Measurements from ENCODE around the gene GPS1. TPM values are rescaled to one million over a fixed set of nuclear protein-coding genes. Genes with fewer than 3 reads are reported as not detected.

GPS1 gene
- total and polyA plus RNA-seq, 4 experiments from 2014 or later = 85.1 to 148 (median 114) TPM

DNA sequence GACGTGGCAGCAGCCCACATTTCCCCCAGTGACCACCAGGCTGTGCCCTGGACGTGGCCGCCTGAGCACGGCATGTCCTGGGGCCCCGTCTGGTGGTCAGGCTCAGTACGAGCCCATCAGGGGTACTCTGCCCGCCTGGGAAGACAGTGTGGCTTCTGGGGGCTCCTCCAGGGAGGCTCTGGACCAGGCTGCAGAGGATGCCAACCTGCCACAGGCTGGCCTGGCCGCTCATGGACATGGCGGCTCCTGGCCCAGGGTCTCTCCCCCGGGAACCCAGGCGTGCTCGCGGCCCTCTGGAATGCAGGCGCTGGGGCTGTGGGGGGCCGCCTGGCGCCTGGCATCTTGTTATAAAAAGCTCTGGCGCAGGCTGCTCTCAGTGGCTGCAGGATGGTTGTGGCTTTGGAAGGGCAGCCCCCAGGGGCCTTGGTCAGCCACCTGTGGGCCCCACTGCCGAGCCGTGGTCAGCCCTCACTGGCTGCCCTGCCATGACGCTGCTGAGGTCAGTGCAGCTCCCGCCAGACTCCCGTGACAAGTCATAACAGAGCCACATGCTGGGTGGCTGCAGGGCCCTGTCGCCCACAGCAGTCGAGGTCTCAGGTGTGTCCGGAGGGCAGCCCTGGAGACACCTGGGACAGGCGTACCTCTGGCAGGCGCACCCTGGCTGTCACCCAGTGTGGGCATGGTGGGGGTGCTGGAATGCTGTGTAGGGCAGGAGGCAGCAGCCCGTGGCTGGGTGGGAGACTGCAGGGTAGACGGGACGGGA lies 44.0 kb upstream of the GPS1 start:
- Histone ChIP-seq H3K27me3 (ENCODE audit: insufficient read depth, low read length) (no peaks in the 10 kb centered on the region), H3K4me1 (ENCODE audit: insufficient read depth, low read length) (no peaks in the 10 kb centered on the region), H3K27ac (ENCODE audit: low read depth, low read length) (no peak overlapping the region), H3K36me3 (ENCODE audit: insufficient read depth, low read length) (no peaks in the 10 kb centered on the region), H3K9me3 (ENCODE audit: control insufficient read depth in 1 of 2, low read length in 2 of 2) (no peaks in the 10 kb centered on the region), H3K4me3 (ENCODE audit: low read length in 2 of 2) (no peak overlapping the region)
- Mint-ChIP-seq H3K27ac (peak overlapping the region in 1 of 7 donors; percentile 10), H3K36me3 (no peaks in the 10 kb centered on the region), H3K27me3 (no peaks in the 10 kb centered on the region), H3K9me3 (no peaks in the 10 kb centered on the region), H3K4me3 (no peak overlapping the region), H3K4me1 (peaks cover 0 to 1% (median 0%) of the 10 kb centered on the region in 4 donors)
- intact Hi-C loops (cut with micrococcal nuclease) = no loop called here
- CTCF ChIA-PET (ENCODE audit: partially characterized antibody) = no interaction called here
- POLR2A ChIA-PET (ENCODE audit: partially characterized antibody) = no interaction called here
- DNase-seq = no peak

DNA sequence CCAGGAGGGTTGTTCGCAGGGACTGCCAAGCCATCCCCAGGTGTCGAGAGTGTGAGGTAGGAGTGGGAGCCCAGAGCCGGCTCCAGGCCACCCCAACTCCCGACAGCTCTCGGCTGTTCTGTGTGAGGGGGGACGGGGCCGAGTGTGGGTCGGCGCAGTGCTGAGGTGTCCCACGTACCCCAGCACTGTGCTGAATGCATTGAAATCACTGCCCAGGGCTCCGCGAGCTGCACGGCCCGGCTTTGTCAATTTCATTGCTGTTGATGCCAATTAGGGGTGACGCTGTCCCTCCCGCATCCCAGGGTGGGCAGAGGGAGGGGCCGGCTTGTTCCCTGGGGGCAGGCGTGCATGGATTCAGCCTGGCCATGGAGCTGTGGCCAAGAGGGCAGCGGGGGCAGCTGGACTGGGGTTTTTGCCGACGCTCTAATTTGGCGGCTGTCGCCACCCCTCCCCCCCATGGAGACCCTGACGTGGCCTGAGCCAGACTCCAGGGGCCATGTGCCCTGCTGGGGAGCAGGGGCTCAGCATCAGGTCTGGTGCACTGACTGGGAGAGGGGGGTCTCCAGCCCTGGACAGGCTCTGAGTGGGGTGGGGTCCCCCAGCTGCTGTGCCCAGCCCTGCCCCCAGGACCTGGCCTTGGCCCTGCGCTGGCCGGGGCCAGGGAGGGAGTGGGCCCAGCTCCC lies 43.3 kb upstream of the GPS1 start:
- no peak for DNase-seq
- Histone ChIP-seq H3K4me1 (ENCODE audit: insufficient read depth, low read length) (no peaks in the 10 kb centered on the region), H3K9me3 (ENCODE audit: control insufficient read depth in 1 of 2, low read length in 2 of 2) (no peaks in the 10 kb centered on the region), H3K36me3 (ENCODE audit: insufficient read depth, low read length) (no peaks in the 10 kb centered on the region), H3K27ac (ENCODE audit: low read depth, low read length) (no peak overlapping the region), H3K4me3 (ENCODE audit: low read length in 2 of 2) (no peak overlapping the region), H3K27me3 (ENCODE audit: insufficient read depth, low read length) (no peaks in the 10 kb centered on the region)
- H3K36me3 Mint-ChIP-seq = no peaks in the 10 kb centered on the region
- POLR2A ChIA-PET (ENCODE audit: partially characterized antibody) = no interaction called here
- CTCF ChIA-PET (ENCODE audit: partially characterized antibody) = no interaction called here
- H3K4me1 Mint-ChIP-seq = peaks cover 0 to 1% (median 0%) of the 10 kb centered on the region in 4 donors
- no peak overlapping the region for H3K4me3 Mint-ChIP-seq
- no peak overlapping the region for H3K27ac Mint-ChIP-seq
- intact Hi-C loops (cut with micrococcal nuclease) = no loop called here
- H3K9me3 Mint-ChIP-seq = no peaks in the 10 kb centered on the region
- H3K27me3 Mint-ChIP-seq = no peaks in the 10 kb centered on the region

DNA sequence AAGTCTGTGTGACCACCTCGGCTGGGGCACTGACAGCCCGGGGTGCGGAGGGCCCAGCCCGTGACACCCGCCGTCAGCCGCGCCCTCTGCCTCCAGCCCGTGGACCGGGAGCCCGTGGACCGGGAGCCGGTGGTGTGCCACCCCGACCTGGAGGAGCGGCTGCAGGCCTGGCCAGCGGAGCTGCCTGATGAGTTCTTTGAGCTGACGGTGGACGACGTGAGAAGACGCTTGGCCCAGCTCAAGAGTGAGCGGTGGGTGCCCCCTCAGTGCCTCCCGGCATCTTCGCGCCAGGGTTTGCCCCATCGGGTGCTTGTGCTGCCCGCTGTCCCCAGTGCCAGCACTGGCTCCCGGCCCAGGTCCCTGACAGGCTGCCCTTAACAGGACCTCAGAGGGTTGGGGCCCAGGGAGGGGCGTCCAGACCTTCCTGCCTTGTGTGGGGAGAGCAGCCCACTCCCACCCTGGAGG lies 42.7 kb upstream of the GPS1 start:
- H3K4me3 ChIP-seq (ENCODE audit: low read length in 2 of 2) = no peak overlapping the region
- DNase-seq = no peak
- CTCF ChIA-PET (ENCODE audit: partially characterized antibody) = interaction anchor here (1.0 kb wide), 1 partner anchor 10 kb away, joined by 3 read pairs; no protein-coding TSS in a partner anchor

DNA sequence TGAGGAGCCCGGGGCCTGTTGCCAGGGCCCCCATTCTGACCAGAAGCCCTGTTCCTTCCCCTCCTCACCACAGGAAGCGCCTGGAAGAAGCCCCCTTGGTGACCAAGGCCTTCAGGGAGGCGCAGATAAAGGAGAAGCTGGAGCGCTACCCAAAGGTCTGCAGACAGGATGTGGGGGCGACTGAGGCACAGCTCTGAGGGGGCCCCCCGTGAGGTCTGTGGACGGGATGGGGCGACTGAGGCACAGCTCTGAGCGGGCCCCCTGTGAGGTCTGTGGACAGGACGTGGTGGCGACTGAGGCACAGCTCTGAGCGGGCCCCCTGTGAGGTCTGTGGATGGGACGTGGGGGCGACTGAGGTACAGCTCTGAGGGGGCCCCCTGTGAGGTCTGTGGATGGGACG lies 42.3 kb upstream of the GPS1 start:
- no peaks in the 10 kb centered on the region for H3K4me1 ChIP-seq (ENCODE audit: insufficient read depth, low read length)
- H3K27me3 ChIP-seq (ENCODE audit: insufficient read depth, low read length) = no peaks in the 10 kb centered on the region
- H3K4me1 Mint-ChIP-seq = peaks cover 0 to 1% (median 0%) of the 10 kb centered on the region in 4 donors
- no peaks in the 10 kb centered on the region for H3K36me3 ChIP-seq (ENCODE audit: insufficient read depth, low read length)
- CTCF ChIA-PET (ENCODE audit: partially characterized antibody) = interaction anchor here (1.0 kb wide), 1 partner anchor 10 kb away, joined by 3 read pairs; no protein-coding TSS in a partner anchor
- DNase-seq = no peak
- no peaks in the 10 kb centered on the region for H3K9me3 Mint-ChIP-seq
- intact Hi-C loops (cut with micrococcal nuclease) = no loop called here
- POLR2A ChIA-PET (ENCODE audit: partially characterized antibody) = no interaction called here
- H3K4me3 ChIP-seq (ENCODE audit: low read length in 2 of 2) = no peak overlapping the region
- H3K9me3 ChIP-seq (ENCODE audit: control insufficient read depth in 1 of 2, low read length in 2 of 2) = no peaks in the 10 kb centered on the region
- no peak overlapping the region for H3K27ac Mint-ChIP-seq
- H3K27ac ChIP-seq (ENCODE audit: low read depth, low read length) = no peak overlapping the region
- H3K36me3 Mint-ChIP-seq = no peaks in the 10 kb centered on the region
- no peaks in the 10 kb centered on the region for H3K27me3 Mint-ChIP-seq
- H3K4me3 Mint-ChIP-seq = no peak overlapping the region

More for the DNA sequence above, 42.7 kb upstream of the GPS1 start:
- POLR2A ChIA-PET (ENCODE audit: partially characterized antibody) = no interaction called here
- intact Hi-C loops (cut with micrococcal nuclease) = no loop called here
- no peak overlapping the region for H3K27ac ChIP-seq (ENCODE audit: low read depth, low read length)
- H3K36me3 ChIP-seq (ENCODE audit: insufficient read depth, low read length) = no peaks in the 10 kb centered on the region
- H3K36me3 Mint-ChIP-seq = no peaks in the 10 kb centered on the region
- H3K27ac Mint-ChIP-seq = no peak overlapping the region
- no peaks in the 10 kb centered on the region for H3K4me1 ChIP-seq (ENCODE audit: insufficient read depth, low read length)
- no peaks in the 10 kb centered on the region for H3K9me3 ChIP-seq (ENCODE audit: control insufficient read depth in 1 of 2, low read length in 2 of 2)
- no peaks in the 10 kb centered on the region for H3K27me3 ChIP-seq (ENCODE audit: insufficient read depth, low read length)
- no peaks in the 10 kb centered on the region for H3K9me3 Mint-ChIP-seq
- peaks cover 0 to 1% (median 0%) of the 10 kb centered on the region in 4 donors for H3K4me1 Mint-ChIP-seq
- H3K27me3 Mint-ChIP-seq = no peaks in the 10 kb centered on the region
- no peak overlapping the region for H3K4me3 Mint-ChIP-seq

DNA sequence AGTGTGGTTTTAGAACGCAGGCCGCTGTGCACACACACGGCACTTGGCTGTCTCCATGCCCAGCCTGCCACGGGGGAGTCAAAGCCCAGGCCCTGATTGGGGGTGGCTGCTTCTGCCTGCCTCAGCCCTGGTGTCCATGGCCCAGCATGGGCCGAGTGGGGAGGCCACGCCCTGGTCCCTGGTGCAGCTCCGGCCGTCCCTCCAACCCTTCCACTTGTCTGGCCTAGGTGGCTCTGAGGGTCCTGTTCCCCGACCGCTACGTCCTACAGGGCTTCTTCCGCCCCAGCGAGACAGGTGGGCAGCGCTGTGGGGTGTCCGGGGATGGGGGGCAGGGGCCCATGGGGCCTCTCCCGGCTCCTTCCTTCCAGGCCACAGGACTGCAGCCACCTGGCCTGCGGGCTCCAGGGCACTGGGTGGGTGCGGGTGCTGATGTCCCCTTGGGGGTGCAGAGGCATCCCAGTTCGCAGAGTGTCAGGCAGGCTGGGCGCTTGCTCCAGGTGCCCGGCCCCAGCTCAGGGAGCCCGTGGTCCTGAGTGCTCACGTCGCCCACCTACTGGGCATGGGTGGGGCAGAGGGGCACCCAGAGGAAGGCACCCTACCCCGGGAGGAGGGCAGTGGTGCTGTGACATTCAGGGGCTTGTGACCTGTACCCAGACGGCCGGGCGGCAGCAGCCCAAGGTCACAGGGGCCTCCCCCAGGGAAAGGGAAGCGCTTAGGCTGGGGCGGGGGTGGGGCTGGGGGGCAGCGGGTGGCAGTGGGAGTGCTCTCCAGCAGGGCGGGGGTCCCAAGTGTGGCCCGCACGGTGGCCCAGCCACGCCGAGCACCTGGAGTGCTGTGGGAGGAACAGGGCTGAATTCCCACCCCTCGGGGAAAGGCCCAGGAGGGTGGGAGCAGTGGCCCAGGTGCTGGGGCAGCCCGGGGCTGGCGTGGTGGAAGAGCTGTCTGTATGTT lies 40.8 kb upstream of the GPS1 start:
- H3K36me3 Mint-ChIP-seq = no peaks in the 10 kb centered on the region
- no peaks in the 10 kb centered on the region for H3K9me3 ChIP-seq (ENCODE audit: control insufficient read depth in 1 of 2, low read length in 2 of 2)
- H3K9me3 Mint-ChIP-seq = no peaks in the 10 kb centered on the region
- H3K4me1 Mint-ChIP-seq = peaks cover 0 to 1% (median 0%) of the 10 kb centered on the region in 4 donors
- CTCF ChIA-PET (ENCODE audit: partially characterized antibody) = interaction anchor here (1.2 kb wide), 1 partner anchor 52 kb away, joined by 3 read pairs; no protein-coding TSS in a partner anchor
- H3K4me3 ChIP-seq (ENCODE audit: low read length in 2 of 2) = no peak overlapping the region
- intact Hi-C loops (cut with micrococcal nuclease) = no loop called here
- H3K27me3 Mint-ChIP-seq = no peaks in the 10 kb centered on the region
- no peak for DNase-seq
- POLR2A ChIA-PET (ENCODE audit: partially characterized antibody) = no interaction called here
- no peaks in the 10 kb centered on the region for H3K4me1 ChIP-seq (ENCODE audit: insufficient read depth, low read length)
- H3K27me3 ChIP-seq (ENCODE audit: insufficient read depth, low read length) = no peaks in the 10 kb centered on the region
- no peak overlapping the region for H3K27ac ChIP-seq (ENCODE audit: low read depth, low read length)
- H3K36me3 ChIP-seq (ENCODE audit: insufficient read depth, low read length) = no peaks in the 10 kb centered on the region
- no peak overlapping the region for H3K27ac Mint-ChIP-seq
- H3K4me3 Mint-ChIP-seq = no peak overlapping the region

DNA sequence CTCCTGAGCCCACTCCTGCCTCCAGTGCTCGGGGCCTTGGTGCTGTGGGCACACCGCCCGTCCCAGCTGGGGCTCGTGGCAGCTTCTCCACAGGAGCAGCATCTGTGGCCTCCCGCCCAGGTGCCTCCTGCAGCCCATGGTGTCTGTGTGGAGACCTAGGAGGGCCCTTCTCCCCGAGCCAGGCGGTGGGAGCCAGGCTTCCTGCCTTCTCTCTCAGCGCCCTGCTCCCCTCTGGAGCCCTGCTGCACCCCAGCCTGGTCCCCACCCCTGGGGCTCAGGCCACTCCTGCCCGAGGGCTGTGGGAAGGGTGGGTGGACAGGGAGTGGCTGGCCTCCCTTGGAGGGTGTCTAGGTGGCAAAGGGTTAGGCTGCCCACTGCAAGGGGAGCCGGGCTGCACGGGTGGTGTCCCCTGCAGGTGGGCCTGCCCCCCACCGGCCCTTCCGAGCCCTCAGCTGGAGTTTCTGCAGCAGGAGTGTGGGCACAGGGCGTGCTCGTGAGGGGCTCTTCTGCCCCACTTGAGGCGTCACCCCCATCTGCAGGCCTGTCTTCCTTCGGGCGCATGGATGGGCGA lies 40.0 kb upstream of the GPS1 start:
- POLR2A ChIA-PET (ENCODE audit: partially characterized antibody) = no interaction called here
- H3K27me3 ChIP-seq (ENCODE audit: insufficient read depth, low read length) = no peaks in the 10 kb centered on the region
- H3K27ac ChIP-seq (ENCODE audit: low read depth, low read length) = no peak overlapping the region
- H3K4me1 ChIP-seq (ENCODE audit: insufficient read depth, low read length) = no peaks in the 10 kb centered on the region
- no peak overlapping the region for H3K4me3 ChIP-seq (ENCODE audit: low read length in 2 of 2)
- Mint-ChIP-seq H3K4me1 (no peaks in the 10 kb centered on the region), H3K27ac (no peak overlapping the region), H3K36me3 (no peaks in the 10 kb centered on the region), H3K9me3 (no peaks in the 10 kb centered on the region), H3K4me3 (no peak overlapping the region), H3K27me3 (no peaks in the 10 kb centered on the region)
- H3K36me3 ChIP-seq (ENCODE audit: insufficient read depth, low read length) = no peaks in the 10 kb centered on the region
- no peak for DNase-seq
- CTCF ChIA-PET (ENCODE audit: partially characterized antibody) = interaction anchor here (1.2 kb wide), 1 partner anchor 52 kb away, joined by 3 read pairs; no protein-coding TSS in a partner anchor
- intact Hi-C loops (cut with micrococcal nuclease) = no loop called here
- H3K9me3 ChIP-seq (ENCODE audit: control insufficient read depth in 1 of 2, low read length in 2 of 2) = no peaks in the 10 kb centered on the region

All from CD4-positive, alpha-beta memory T cell (primary cell).